Stimulated activated CD4-positive, alpha-beta T cell treated with anti-CD3 and anti-CD28 coated beads, Interleukin-1b, Interleukin-23, amount 100 ng/mL, for 48 hours (primary cell): Measurements from ENCODE around the gene TARS3.

Experiments used
- DNase-seq: peaks from one replicate; pipeline ENCODE4 v3.0.0-alpha.2; 2020

TARS3 gene

GRCh38 chr15:101619615-101619865 is 104.7 kb downstream of the TARS3 start:
- DNase-seq, result no peak

GRCh38 chr15:101618851-101619614 is 105.2 kb downstream of the TARS3 start:
- no peak for DNase-seq

- DNase-seq, result no peak
These were observed 106.2 kb downstream of the TARS3 start for GRCh38 chr15:101618076-101618475.

GRCh38 chr15:101617390-101617965 is 106.8 kb downstream of the TARS3 start:
- no peak for DNase-seq

- DNase-seq, result no peak
These were observed 108.1 kb downstream of the TARS3 start for GRCh38 chr15:101615986-101616848.

- DNase-seq, result no peak
These were observed 108.8 kb downstream of the TARS3 start for GRCh38 chr15:101615414-101615985.

- no peak for DNase-seq
These were observed 109.5 kb downstream of the TARS3 start for GRCh38 chr15:101614761-101615160.

- DNase-seq, result no peak
These were observed 110.2 kb downstream of the TARS3 start for GRCh38 chr15:101614001-101614585.

- DNase-seq, result no peak
These were observed 110.9 kb downstream of the TARS3 start for GRCh38 chr15:101613130-101614000.

GRCh38 chr15:101612676-101613075 is 111.6 kb downstream of the TARS3 start:
- no peak for DNase-seq

- no peak for DNase-seq
These were observed 112.5 kb downstream of the TARS3 start for GRCh38 chr15:101611580-101612299.

- no peak for DNase-seq
These were observed 113.3 kb downstream of the TARS3 start for GRCh38 chr15:101611007-101611406.

- no peak for DNase-seq
These were observed 113.7 kb downstream of the TARS3 start for GRCh38 chr15:101610611-101611000.

- no peak for DNase-seq
These were observed 114.3 kb downstream of the TARS3 start for GRCh38 chr15:101609742-101610610.

- no peak for DNase-seq
These were observed 116.1 kb downstream of the TARS3 start for GRCh38 chr15:101608201-101608600.

- DNase-seq, result no peak
These were observed 117.2 kb downstream of the TARS3 start for GRCh38 chr15:101607108-101607507.

GRCh38 chr15:101604124-101604874 is 120.0 kb downstream of the TARS3 start:
- no peak for DNase-seq
